Activated CD4-positive, alpha-beta memory T cell treated with anti-CD3 and anti-CD28 coated beads, Interleukin-2, amount 10 ng/mL, durations not matched to agents 7 days and 5 days (primary cell): ENCODE results near the gene ACTRT3. TPM values are rescaled to one million over a fixed set of nuclear protein-coding genes. Genes with fewer than 3 reads are reported as not detected.

Experiments used
- CTCF ChIA-PET: fragments of 350-600 bp; sonication (Branson Sonifier 250); formaldehyde crosslinking; loops from one replicate; lab custom pipeline; 2021; ENCODE audit warnings: antibody characterized with exemption, inconsistent platforms; lab: Charles Lee
- POLR2A ChIA-PET: fragments of 350-600 bp; sonication (Branson Sonifier 250); formaldehyde crosslinking; loops from one replicate; lab custom pipeline; 2021; ENCODE audit warnings: antibody characterized with exemption; lab: Charles Lee
- DNase-seq: peaks from one replicate; pipeline ENCODE4 v3.0.0-alpha.2; 2020
- H3K27ac Mint-ChIP-seq: one replicate; pipeline ENCODE4 v1.8.0; 2021; ENCODE audit warnings: mild to moderate bottlenecking, mixed read lengths
- H3K27me3 Mint-ChIP-seq: one replicate; pipeline ENCODE4 v1.8.0; 2021; ENCODE audit warnings: mixed read lengths
- H3K36me3 Mint-ChIP-seq: one replicate; pipeline ENCODE4 v1.8.0; 2021; ENCODE audit warnings: low read depth, mixed read lengths
- H3K4me1 Mint-ChIP-seq: one replicate; pipeline ENCODE4 v1.8.0; 2021; ENCODE audit warnings: mixed read lengths
- H3K4me3 Mint-ChIP-seq: one replicate; pipeline ENCODE4 v1.8.0; 2021; ENCODE audit warnings: mild to moderate bottlenecking, mixed read lengths
- H3K9me3 Mint-ChIP-seq: one replicate; pipeline ENCODE4 v1.8.0; 2021; ENCODE audit warnings: mixed read lengths
- total RNA-seq, 2 experiments: library from RNA; stranded (reverse); gene quantifications; one replicate each; pipeline ENCODE4 v1.2.3, GENCODE V29; 2021

The ACTRT3 gene
- total RNA-seq, 2 experiments from 2014 or later: 0.43 to 0.58 TPM

DNA sequence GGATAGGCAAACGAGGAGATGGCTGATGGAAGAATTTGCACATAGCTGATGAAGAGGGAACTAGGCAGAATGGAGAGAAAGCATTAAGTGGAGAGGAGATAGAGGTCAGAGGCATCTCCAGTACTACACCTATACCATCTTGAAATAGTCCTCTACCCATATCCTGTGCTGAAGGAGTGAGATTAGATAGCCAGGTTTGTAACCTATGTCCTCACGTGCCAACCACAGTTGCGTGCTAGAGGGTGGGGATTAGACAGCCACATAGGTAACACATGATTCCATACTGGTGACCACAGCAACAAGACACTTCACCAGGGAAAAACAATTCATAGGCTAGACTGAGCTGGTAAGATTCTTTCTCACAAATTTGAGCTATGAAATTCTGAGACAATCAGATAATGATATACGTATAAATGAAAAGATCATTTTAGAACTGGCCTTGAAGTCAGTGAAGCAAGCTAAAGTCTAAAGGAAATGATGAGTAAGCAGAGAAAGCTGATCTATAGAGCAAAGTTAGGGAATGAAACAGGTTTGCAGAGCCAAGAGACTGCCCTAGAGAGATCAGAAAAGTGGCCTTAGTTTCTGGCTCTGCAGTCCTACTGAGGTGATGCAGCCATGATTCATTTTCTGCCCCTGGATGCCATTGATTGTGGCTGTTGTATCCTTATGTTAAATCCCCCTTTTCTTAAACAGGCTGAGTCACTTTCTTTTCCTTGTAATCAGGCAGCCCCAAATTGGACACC, 21.5 kb upstream of the ACTRT3 start:
- Mint-ChIP-seq H3K9me3 (no peaks in the 10 kb centered on the region), H3K4me3 (no peak overlapping the region), H3K4me1 (peaks cover 27% of the 10 kb centered on the region), H3K27ac (no peak overlapping the region), H3K36me3 (peaks cover 60% of the 10 kb centered on the region), H3K27me3 (no peaks in the 10 kb centered on the region)
- POLR2A ChIA-PET: interaction anchor here (0.9 to 1.0 kb wide), 2 partner anchors 15 to 18 kb away, joined by 3 to 4 read pairs; partner anchors contain the start of gene MYNN
- DNase-seq: no peak
- CTCF ChIA-PET: no interaction called here

DNA sequence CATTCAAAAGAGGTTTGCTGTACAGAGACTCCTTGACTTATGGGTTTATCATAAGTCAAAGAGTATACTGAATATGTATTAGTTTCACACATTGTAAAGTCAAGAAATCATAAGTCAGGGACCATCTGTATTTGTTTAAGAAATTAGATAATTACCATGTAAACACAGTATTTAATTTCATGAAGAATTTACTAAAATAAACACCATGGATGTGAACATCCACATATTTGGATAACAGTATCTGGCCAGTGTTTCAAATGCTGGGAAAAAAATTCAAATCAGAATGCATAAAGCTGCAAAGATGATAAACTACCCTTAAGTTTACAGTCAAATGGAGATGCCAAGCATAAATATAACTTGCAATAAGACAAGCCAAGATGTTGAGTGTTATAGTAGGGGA, 20.9 kb upstream of the ACTRT3 start:
- Mint-ChIP-seq H3K27ac (no peak overlapping the region), H3K4me3 (no peak overlapping the region), H3K27me3 (no peaks in the 10 kb centered on the region), H3K36me3 (peaks cover 66% of the 10 kb centered on the region), H3K9me3 (no peaks in the 10 kb centered on the region), H3K4me1 (peaks cover 29% of the 10 kb centered on the region)
- CTCF ChIA-PET: no interaction called here
- no peak for DNase-seq
- POLR2A ChIA-PET: interaction anchor here (1.0 kb wide), 1 partner anchor 15 kb away, joined by 3 read pairs; no protein-coding TSS in a partner anchor

DNA sequence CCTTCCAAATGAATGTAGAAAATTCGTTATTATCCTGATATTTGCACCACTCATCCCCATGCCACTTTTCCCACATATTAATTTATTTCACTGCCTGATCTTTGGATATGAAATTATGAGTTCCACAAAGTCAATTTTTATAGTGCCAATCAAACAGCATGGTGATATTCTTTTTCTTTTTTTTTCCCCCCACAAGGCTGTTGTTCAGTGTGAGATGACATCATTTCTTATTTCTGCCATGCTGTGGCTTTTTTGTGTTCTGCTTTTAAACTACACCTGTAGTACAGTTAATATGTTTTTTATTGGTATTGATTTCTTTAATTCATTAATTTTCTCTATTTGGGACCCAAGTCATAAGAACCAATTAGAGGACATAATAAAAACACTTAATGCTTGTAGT, 18.4 kb upstream of the ACTRT3 start:
- Mint-ChIP-seq H3K36me3 (peaks cover 70% of the 10 kb centered on the region), H3K4me1 (peaks cover 30% of the 10 kb centered on the region), H3K9me3 (no peaks in the 10 kb centered on the region), H3K27me3 (no peaks in the 10 kb centered on the region), H3K27ac (no peak overlapping the region), H3K4me3 (no peak overlapping the region)
- no peak for DNase-seq
- ChIA-PET POLR2A (no interaction called here), CTCF (no interaction called here)

DNA sequence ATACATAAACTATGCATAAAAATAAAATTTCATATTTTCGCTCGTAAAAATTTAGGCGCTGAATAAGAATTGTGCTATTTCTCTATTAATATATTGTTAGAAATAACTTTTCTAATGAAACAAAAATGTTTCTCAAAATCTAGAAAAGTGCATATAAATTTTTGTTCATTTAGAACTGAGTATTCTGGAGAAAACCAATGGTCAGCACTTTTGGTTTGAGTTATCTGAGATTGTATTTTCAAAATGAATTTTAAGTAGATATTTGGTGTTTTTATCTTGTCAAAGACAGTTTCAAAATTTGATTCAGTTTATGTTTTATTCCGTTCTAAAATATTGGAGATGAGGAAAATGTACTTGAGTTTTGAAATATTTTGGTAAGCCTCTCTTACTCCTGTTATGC, 17.8 kb upstream of the ACTRT3 start:
- H3K9me3 Mint-ChIP-seq: no peaks in the 10 kb centered on the region

DNA sequence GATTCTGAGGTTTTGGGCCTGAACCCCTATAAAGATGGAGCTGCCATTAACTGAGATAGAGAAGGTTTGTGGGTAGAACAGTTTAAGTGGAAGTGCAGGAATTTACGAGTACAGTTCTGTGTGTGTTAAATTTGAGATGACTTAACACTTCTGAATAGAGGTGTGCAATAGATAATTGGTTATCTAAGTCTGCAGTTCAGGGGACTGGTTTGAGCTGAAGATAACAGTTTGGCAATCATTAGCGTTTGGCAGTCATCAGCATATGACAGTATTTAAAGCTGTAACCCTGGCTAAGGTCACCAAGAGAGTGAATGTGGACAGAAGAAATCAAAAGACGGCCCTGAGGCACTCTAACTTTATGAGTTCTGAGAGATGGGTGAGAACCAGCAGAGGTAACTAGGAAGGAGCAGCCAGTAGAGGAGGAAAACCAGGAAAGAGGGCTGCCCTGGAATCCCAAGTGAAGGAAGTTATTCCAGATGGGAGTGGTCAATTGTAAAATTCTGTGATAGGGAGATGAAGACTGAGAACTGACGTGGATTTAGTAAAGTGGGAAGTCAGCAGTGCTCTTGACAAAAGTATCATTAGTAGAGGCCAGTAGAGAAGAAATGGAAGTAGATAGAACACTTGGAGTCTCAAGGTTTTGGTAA, 12.0 kb upstream of the ACTRT3 start:
- POLR2A ChIA-PET: interaction anchor here (0.9 to 2.4 kb wide), 7 partner anchors 9 to 399 kb away, joined by 3 to 13 read pairs (median 4); partner anchors contain the start of genes ACTRT3, LRRC34, LRRIQ4 and TERC

More for the DNA sequence above, 17.8 kb upstream of the ACTRT3 start:
- Mint-ChIP-seq H3K36me3 (peaks cover 70% of the 10 kb centered on the region), H3K27ac (no peak overlapping the region), H3K4me3 (no peak overlapping the region), H3K4me1 (peaks cover 34% of the 10 kb centered on the region), H3K27me3 (no peaks in the 10 kb centered on the region)
- POLR2A ChIA-PET: interaction anchor here (1.8 kb wide), 1 partner anchor 13 kb away, joined by 8 read pairs; no protein-coding TSS in a partner anchor
- CTCF ChIA-PET: no interaction called here
- no peak for DNase-seq

DNA sequence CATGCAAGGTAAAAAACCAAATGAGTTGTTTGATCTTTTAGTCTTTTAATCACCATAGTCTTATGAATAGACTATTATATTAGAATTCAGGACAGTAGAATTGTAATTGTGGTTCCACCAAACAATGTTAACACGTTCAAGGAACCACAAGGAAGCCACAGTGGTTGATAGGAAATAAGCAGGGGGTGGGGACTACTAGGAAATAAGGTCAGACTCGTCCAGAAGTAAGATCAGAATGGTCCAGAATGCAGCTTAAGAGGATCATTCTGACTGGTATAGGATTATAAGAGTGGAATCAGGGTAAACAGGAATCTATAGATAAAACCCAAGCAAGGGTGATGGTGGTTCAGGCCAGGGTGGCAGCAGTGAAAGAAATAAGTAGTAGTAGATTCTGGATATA, 11.4 kb upstream of the ACTRT3 start:
- H3K36me3 Mint-ChIP-seq: peaks cover 76% of the 10 kb centered on the region
- ChIA-PET CTCF (interaction anchor here (0.7 to 1.3 kb wide), 4 partner anchors 8 to 17 kb away, joined by 3 to 7 read pairs (median 3); partner anchors contain the start of genes ACTRT3 and MYNN), POLR2A (interaction anchor here (0.9 to 2.4 kb wide), 9 partner anchors 8 to 400 kb away, joined by 3 to 13 read pairs (median 4); partner anchors contain the start of genes ACTRT3, LRRC34, LRRIQ4 and TERC)
- H3K4me1 Mint-ChIP-seq: peaks cover 54% of the 10 kb centered on the region
- no peaks in the 10 kb centered on the region for H3K9me3 Mint-ChIP-seq
- H3K27me3 Mint-ChIP-seq: no peaks in the 10 kb centered on the region
- DNase-seq: peak; percentile 37
- H3K4me3 Mint-ChIP-seq: peak overlapping the region; percentile 56
- peak overlapping the region; percentile 79 for H3K27ac Mint-ChIP-seq

More for the DNA sequence above, 12.0 kb upstream of the ACTRT3 start:
- H3K4me3 Mint-ChIP-seq: peak overlapping the region; percentile 56
- DNase-seq: no peak
- no peaks in the 10 kb centered on the region for H3K27me3 Mint-ChIP-seq
- peaks cover 76% of the 10 kb centered on the region for H3K36me3 Mint-ChIP-seq
- H3K27ac Mint-ChIP-seq: peak overlapping the region; percentile 79
- no peaks in the 10 kb centered on the region for H3K9me3 Mint-ChIP-seq
- CTCF ChIA-PET: interaction anchor here (1.3 kb wide), 1 partner anchor 9 kb away, joined by 7 read pairs; the partner anchor contains the start of gene MYNN
- peaks cover 53% of the 10 kb centered on the region for H3K4me1 Mint-ChIP-seq

DNA sequence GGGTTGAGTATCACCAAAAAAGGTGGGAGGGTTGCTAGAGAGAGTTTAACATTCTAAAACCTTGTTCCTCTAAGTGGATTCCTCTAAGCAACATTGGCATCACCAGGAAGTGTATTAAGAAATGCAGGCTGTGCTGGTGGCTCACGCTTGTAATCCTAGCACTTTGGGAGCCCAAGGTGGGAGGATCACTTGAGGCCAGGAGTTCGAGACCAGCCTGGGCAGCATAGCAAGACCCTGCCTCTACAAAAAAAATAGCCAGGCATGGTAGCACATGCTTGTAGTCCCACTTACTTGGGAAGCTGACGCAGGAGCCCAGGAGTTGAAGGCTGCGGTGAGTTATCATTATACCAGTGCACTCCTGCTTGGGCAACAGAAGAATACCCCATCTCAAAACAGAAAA, 8.5 kb upstream of the ACTRT3 start:
- no peak for DNase-seq
- H3K36me3 Mint-ChIP-seq: peaks cover 76% of the 10 kb centered on the region
- no peak overlapping the region for H3K27ac Mint-ChIP-seq
- POLR2A ChIA-PET: interaction anchor here (0.8 kb wide), 1 partner anchor 13 kb away, joined by 3 read pairs; the partner anchor contains the start of gene TERC
- CTCF ChIA-PET: interaction anchor here (2.6 kb wide), 1 partner anchor 14 kb away, joined by 7 read pairs; no protein-coding TSS in a partner anchor
- no peaks in the 10 kb centered on the region for H3K27me3 Mint-ChIP-seq
- no peak overlapping the region for H3K4me3 Mint-ChIP-seq
- H3K9me3 Mint-ChIP-seq: no peaks in the 10 kb centered on the region
- H3K4me1 Mint-ChIP-seq: peaks cover 68% of the 10 kb centered on the region

DNA sequence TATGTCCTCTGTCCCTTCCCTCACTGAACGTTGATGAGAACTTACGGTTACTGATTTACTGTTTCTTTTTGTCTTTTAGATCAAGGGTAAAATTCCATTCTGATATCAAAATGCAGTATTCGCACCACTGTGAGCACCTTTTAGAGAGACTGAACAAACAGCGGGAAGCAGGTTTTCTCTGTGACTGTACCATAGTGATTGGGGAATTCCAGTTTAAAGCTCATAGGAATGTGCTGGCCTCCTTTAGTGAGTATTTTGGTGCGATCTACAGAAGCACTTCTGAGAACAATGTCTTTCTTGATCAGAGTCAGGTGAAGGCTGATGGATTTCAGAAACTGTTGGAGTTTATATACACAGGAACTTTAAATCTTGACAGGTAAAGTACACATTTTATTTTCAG, 4.8 kb upstream of the ACTRT3 start:
- ChIA-PET POLR2A (interaction anchor here (0.7 to 3.7 kb wide), 8 partner anchors 9 to 407 kb away, joined by 3 to 83 read pairs (median 15); partner anchors contain the start of genes LRRC34, LRRIQ4, PHC3 and SEC62), CTCF (interaction anchor here (0.6 to 3.3 kb wide), 4 partner anchors 12 to 406 kb away, joined by 3 to 29 read pairs (median 4); partner anchors contain the start of genes LRRC34 and LRRIQ4)
- DNase-seq: no peak
- no peaks in the 10 kb centered on the region for H3K9me3 Mint-ChIP-seq
- peak overlapping the region; percentile 100 for H3K27ac Mint-ChIP-seq
- H3K27me3 Mint-ChIP-seq: no peaks in the 10 kb centered on the region
- peaks cover 49% of the 10 kb centered on the region for H3K36me3 Mint-ChIP-seq
- H3K4me3 Mint-ChIP-seq: peak overlapping the region; percentile 93
- peaks cover 49% of the 10 kb centered on the region for H3K4me1 Mint-ChIP-seq

DNA sequence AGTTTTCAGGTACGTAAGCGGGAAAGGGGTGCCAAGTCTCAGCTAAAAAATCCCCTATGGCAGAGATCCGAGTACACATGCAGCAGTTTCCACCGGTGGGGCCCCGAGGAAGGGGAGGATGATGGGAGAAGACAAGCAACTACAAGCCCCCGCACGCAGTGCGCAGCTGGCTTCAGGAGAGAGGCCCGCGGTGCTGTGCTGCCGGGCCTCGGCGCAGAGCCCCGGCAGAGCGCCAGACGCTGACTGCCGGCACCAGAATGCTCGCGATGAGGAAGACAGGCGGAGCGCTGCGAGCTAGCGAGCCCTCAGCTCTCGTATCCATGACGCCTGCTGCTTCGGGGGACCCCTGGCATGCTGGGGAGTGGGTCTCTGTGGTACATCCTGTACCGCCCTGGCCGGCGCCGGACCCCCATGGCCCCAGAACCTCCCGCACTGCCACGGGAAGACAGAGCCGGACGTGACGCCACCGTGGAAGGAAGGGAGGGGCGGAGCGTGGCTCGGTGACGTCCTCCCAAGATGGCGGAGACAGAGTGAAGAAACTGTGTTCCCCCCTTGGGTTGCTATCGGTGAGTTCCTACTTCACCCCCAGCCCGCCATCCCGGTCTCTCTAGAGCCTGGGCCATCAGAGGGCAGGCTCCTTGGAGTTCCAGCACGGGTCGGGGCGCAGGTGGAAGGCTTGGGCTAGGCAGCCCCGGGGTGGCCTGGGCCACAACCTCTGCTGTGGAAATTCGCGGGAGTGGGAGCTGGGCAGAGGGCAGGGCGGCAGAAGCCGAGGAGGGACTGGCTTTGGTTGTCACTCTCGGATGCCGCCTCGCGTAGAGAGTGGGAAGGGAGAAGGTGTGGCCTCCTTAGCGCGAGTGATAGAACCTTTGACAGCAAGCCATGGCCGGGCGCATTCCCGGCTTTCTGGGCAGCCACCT, 3.8 kb upstream of the ACTRT3 start, which contains the start of gene MYNN:
MYNN (plus strand) TSS at position 500 of the 920 bp plus-strand sequence. CDS start 900 bp downstream, outside the sequence.
- peak within 1 kb of the TSS; percentile 93 for H3K4me3 Mint-ChIP-seq
- no peaks in the 10 kb centered on the region for H3K9me3 Mint-ChIP-seq
- peak within 1 kb of the TSS; percentile 100 for H3K27ac Mint-ChIP-seq
- H3K4me1 Mint-ChIP-seq: peaks cover 43% of the 10 kb centered on the region
- no peaks in the 10 kb centered on the region for H3K27me3 Mint-ChIP-seq
- POLR2A ChIA-PET: interaction anchor here (0.6 to 3.7 kb wide), 21 partner anchors 8 to 585 kb away, joined by 3 to 83 read pairs (median 4); partner anchors contain the start of genes LRRC34, LRRIQ4, PHC3 and SEC62
- CTCF ChIA-PET: interaction anchor here (0.7 to 3.3 kb wide), 5 partner anchors 8 to 41 kb away, joined by 3 to 29 read pairs (median 7); partner anchors contain the start of genes LRRC34 and LRRIQ4
- DNase-seq: peak; percentile 93
- peaks cover 41% of the 10 kb centered on the region for H3K36me3 Mint-ChIP-seq

DNA sequence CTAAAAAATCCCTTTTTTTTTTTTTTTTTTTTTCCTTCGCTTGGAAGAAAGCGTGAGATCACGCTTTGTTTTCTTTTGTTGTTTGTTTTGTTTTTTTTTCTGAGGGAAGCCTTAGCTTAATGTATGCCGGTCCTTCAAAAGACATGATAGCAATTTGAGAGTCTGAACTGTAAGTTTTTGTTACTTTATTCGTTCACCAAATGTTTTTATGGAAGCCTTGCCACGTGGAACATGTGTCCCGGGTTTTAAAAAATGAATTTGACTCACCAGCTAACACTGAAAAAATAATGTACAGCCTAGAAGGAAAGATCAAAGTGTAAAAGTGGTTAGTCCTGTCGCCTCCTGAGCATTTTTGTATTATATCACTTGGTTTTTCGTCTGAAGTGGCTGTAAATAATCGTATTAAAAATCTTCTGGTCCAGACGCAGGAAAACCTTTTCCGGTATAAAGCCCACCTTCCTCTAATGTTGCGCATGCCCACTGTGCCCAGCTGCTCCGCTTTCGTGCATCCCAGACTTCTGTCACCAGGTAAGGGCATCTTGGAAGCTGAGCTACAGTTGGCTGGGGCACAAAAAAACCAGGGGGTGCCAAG, 3.0 kb upstream of the ACTRT3 start:
- Mint-ChIP-seq H3K9me3 (no peaks in the 10 kb centered on the region), H3K4me1 (peaks cover 40% of the 10 kb centered on the region), H3K27me3 (no peaks in the 10 kb centered on the region), H3K4me3 (peak overlapping the region; percentile 93), H3K36me3 (peaks cover 33% of the 10 kb centered on the region), H3K27ac (peak overlapping the region; percentile 100)
- no peak for DNase-seq
- ChIA-PET CTCF (interaction anchor here (0.7 to 3.3 kb wide), 5 partner anchors 9 to 546 kb away, joined by 3 to 29 read pairs (median 7); partner anchors contain the start of genes LRRC34 and LRRIQ4), POLR2A (interaction anchor here (0.7 to 3.7 kb wide), 17 partner anchors 9 to 1097 kb away, joined by 3 to 83 read pairs (median 4); partner anchors contain the start of genes LRRC34, LRRIQ4, PHC3 and RPL22L1)
